RKO (cell line): Measurements from ENCODE around the gene TBC1D4.

Experiments used
- DNase-seq: peaks from one replicate; pipeline ENCODE4 v3.0.0-alpha.2; 2016; ENCODE audit warnings: low spot score

Gene TBC1D4

GRCh38 chr13:75489502-75490263, 7.7 kb upstream of the TBC1D4 start:
- DNase-seq: no peak

- no peak for DNase-seq
Measured at GRCh38 chr13:75486146-75487062, 4.4 kb upstream of the TBC1D4 start.

GRCh38 chr13:75485286-75486062, 3.5 kb upstream of the TBC1D4 start:
- DNase-seq: no peak

GRCh38 chr13:75482820-75483079, 781 bp upstream of the TBC1D4 start:
- DNase-seq: no peak

- DNase-seq: peak; percentile 44
Measured at GRCh38 chr13:75481176-75482069, 546 bp downstream of the TBC1D4 start.

GRCh38 chr13:75480671-75481175, 1.2 kb downstream of the TBC1D4 start:
- DNase-seq: peak; percentile 84

- peak; percentile 25 for DNase-seq
Measured at GRCh38 chr13:75479102-75479740, 2.7 kb downstream of the TBC1D4 start.

- no peak for DNase-seq
Measured at GRCh38 chr13:75478659-75479058, 3.3 kb downstream of the TBC1D4 start.

GRCh38 chr13:75474956-75475355, 7.0 kb downstream of the TBC1D4 start:
- DNase-seq: no peak

- DNase-seq: no peak
Measured at GRCh38 chr13:75473468-75473867, 8.5 kb downstream of the TBC1D4 start.

- DNase-seq: no peak
Measured at GRCh38 chr13:75470676-75471075, 11.3 kb downstream of the TBC1D4 start.

GRCh38 chr13:75469047-75469446, 12.9 kb downstream of the TBC1D4 start:
- no peak for DNase-seq

- no peak for DNase-seq
Measured at GRCh38 chr13:75468602-75469001, 13.4 kb downstream of the TBC1D4 start.

GRCh38 chr13:75468098-75468497, 13.9 kb downstream of the TBC1D4 start:
- DNase-seq: no peak

GRCh38 chr13:75467040-75467728, 14.8 kb downstream of the TBC1D4 start:
- DNase-seq: no peak

GRCh38 chr13:75465236-75465635, 16.7 kb downstream of the TBC1D4 start:
- DNase-seq: no peak

- DNase-seq: no peak
Measured at GRCh38 chr13:75461314-75461713, 20.7 kb downstream of the TBC1D4 start.

GRCh38 chr13:75460644-75461043, 21.3 kb downstream of the TBC1D4 start:
- no peak for DNase-seq

- no peak for DNase-seq
Measured at GRCh38 chr13:75458696-75459422, 23.1 kb downstream of the TBC1D4 start.

GRCh38 chr13:75455962-75456361, 26.0 kb downstream of the TBC1D4 start:
- DNase-seq: no peak
